Mesendoderm (in vitro differentiated cells): ENCODE data around the gene AP1G2.
A peak's percentile ranks its signal among the peaks of the same experiment; 100 is the strongest.
"Not testable (repeated sequence)": the region's sequence is repeated elsewhere in the genome, so short reads cannot be mapped to it uniquely, and the experiment has no call there.

Source experiments
- DNase-seq: peaks from one replicate; pipeline ENCODE4 v3.0.0; 2013
- H2AK5ac ChIP-seq: 2 replicates; pipeline ENCODE4 v1.6.1; 2013; ENCODE audit warnings: low read length, inconsistent platforms
- H2BK120ac ChIP-seq: 2 replicates; pipeline ENCODE4 v1.6.1; 2013; ENCODE audit warnings: low read depth, mild to moderate bottlenecking, low read length, moderate library complexity, mixed read lengths
- H2BK15ac ChIP-seq: replicated peaks from 2 replicates; pipeline ENCODE4 v1.6.1; 2013; ENCODE audit warnings: low read depth, mild to moderate bottlenecking, moderate library complexity
- H2BK5ac ChIP-seq: 2 replicates; pipeline ENCODE4 v1.6.1; 2013; ENCODE audit warnings: low read length, inconsistent platforms
- H3K18ac ChIP-seq: 2 replicates; pipeline ENCODE4 v1.6.1; 2013; ENCODE audit warnings: mild to moderate bottlenecking, low read length, mixed read lengths
- H3K23ac ChIP-seq: one replicate; pipeline ENCODE4 v1.6.1; 2013; ENCODE audit warnings: low read length
- H3K27ac ChIP-seq: 2 replicates; pipeline ENCODE4 v1.5.1; 2013; ENCODE audit warnings: low read depth, mild to moderate bottlenecking, inconsistent platforms, low read length, moderate library complexity
- H3K27me3 ChIP-seq: 2 replicates; pipeline ENCODE4 v1.6.1; 2013; ENCODE audit warnings: low read length, control low read depth, mild to moderate bottlenecking, inconsistent platforms; ENCODE audit not compliant: insufficient read depth, poor library complexity
- H3K36me3 ChIP-seq: 2 replicates; pipeline ENCODE4 v1.6.1; 2013; ENCODE audit warnings: low read length, inconsistent platforms; ENCODE audit not compliant: control insufficient read depth, insufficient read depth
- H3K4ac ChIP-seq: one replicate; pipeline ENCODE4 v1.6.1; 2013; ENCODE audit warnings: low read depth, mild to moderate bottlenecking, low read length, moderate library complexity
- H3K4me1 ChIP-seq: 2 replicates; pipeline ENCODE4 v1.6.1; 2013; ENCODE audit warnings: low read depth, low read length, inconsistent platforms; ENCODE audit not compliant: control insufficient read depth
- H3K4me2 ChIP-seq: 2 replicates; pipeline ENCODE4 v1.6.1; 2013; ENCODE audit warnings: low read length
- H3K4me3 ChIP-seq: 2 replicates; pipeline ENCODE4 v1.5.1; 2013; ENCODE audit warnings: mild to moderate bottlenecking, low read length
- H3K56ac ChIP-seq: one replicate; pipeline ENCODE4 v1.6.1; 2013; ENCODE audit warnings: low read length
- H3K79me1 ChIP-seq: 2 replicates; pipeline ENCODE4 v1.6.1; 2013; ENCODE audit warnings: low read length, inconsistent platforms
- H3K79me2 ChIP-seq: 2 replicates; pipeline ENCODE4 v1.6.1; 2013; ENCODE audit warnings: mild to moderate bottlenecking, low read length; ENCODE audit not compliant: control insufficient read depth, insufficient read depth
- H3K9ac ChIP-seq: 2 replicates; pipeline ENCODE4 v1.6.1; 2013; ENCODE audit warnings: low read length, inconsistent platforms
- H4K5ac ChIP-seq: one replicate; pipeline ENCODE4 v1.6.1; 2013; ENCODE audit warnings: low read length
- H4K8ac ChIP-seq: one replicate; pipeline ENCODE4 v1.6.1; 2013; ENCODE audit warnings: low read depth, mild to moderate bottlenecking, control low read depth, low read length, moderate library complexity
- WGBS: extraction: QIAGEN DNeasy Blood & Tissue Kit; methylation state at CpG from one replicate; pipeline ENCODE4 v1.1.7; 2013; ENCODE audit warnings: low lambda C conversion rate, missing lambda C conversion rate; ENCODE audit not compliant: insufficient coverage; ENCODE audit errors: extremely low coverage; 5-methylcytosine and 5-hydroxymethylcytosine counted together

AP1G2 gene

DNA sequence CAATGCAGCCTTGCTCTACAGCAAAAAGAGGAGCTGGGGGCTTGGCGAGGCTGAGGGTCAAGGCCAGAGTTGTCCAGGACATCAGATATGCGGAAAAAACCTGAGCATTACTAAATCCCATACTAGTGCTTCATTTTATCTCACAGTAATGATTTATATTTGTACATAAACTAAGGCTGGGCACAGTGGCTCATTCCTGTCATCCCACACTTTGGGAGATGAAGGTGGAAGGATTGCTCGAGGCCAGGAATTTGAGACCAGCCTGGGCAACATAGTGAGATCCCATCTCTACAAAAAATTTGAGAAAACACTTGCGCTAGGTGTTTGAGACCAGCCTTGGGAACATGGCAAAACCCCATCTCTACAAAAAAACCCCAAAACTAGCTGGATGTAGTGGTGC lies 22.6 kb upstream of the AP1G2 start:
- H4K8ac ChIP-seq: no peak overlapping the region
- H3K27ac ChIP-seq: no peak overlapping the region
- H2BK120ac ChIP-seq: no peak overlapping the region
- no peak overlapping the region for H2BK5ac ChIP-seq
- H3K23ac ChIP-seq: no peak overlapping the region
- H2BK15ac ChIP-seq: no peak overlapping the region
- H2AK5ac ChIP-seq: no peak overlapping the region
- WGBS: no CpG with 5 or more reads among the region's 4 CpGs
- H3K36me3 ChIP-seq: no peaks in the 10 kb centered on the region
- no peak overlapping the region for H3K18ac ChIP-seq
- H3K79me2 ChIP-seq: no peaks in the 10 kb centered on the region
- H3K27me3 ChIP-seq: no peaks in the 10 kb centered on the region
- H4K5ac ChIP-seq: no peak overlapping the region
- H3K4me1 ChIP-seq: no peaks in the 10 kb centered on the region
- no peaks in the 10 kb centered on the region for H3K79me1 ChIP-seq
- H3K9ac ChIP-seq: no peak overlapping the region
- H3K4me2 ChIP-seq: no peak overlapping the region
- no peak overlapping the region for H3K56ac ChIP-seq
- H3K4me3 ChIP-seq: no peak overlapping the region
- no peak overlapping the region for H3K4ac ChIP-seq
- DNase-seq: no peak

DNA sequence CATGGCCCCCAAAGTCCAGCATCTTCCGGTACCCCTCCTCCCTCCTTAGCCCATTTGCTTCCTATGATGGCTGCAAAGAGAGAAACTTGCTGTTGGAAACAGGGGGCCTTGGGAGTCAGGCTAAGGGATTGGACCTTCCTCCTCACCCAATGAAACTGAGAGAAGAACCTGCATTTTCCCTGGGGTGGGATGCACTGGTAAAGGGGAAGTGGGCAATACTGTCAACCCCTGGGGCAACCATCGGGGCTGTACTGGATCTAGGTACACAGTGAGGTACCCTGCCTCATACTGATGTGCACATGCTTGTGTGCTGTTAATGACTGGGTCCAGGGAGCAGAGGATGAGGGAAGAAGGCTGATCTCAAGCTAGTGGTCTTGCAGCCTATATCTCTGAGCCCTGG lies 22.0 kb upstream of the AP1G2 start:
- H2BK15ac ChIP-seq: no peak overlapping the region
- no peaks in the 10 kb centered on the region for H3K36me3 ChIP-seq
- no CpG with 5 or more reads among the region's 2 CpGs for WGBS
- H4K8ac ChIP-seq: no peak overlapping the region
- H3K4ac ChIP-seq: peak overlapping the region; percentile 65
- no peak overlapping the region for H4K5ac ChIP-seq
- H3K18ac ChIP-seq: no peak overlapping the region
- H3K27me3 ChIP-seq: no peaks in the 10 kb centered on the region
- peak overlapping the region; percentile 67 for H2AK5ac ChIP-seq
- peak overlapping the region; percentile 38 for H2BK5ac ChIP-seq
- H3K4me2 ChIP-seq: no peak overlapping the region
- H2BK120ac ChIP-seq: no peak overlapping the region
- no peak for DNase-seq
- H3K56ac ChIP-seq: peak overlapping the region; percentile 1
- no peak overlapping the region for H3K9ac ChIP-seq
- no peak overlapping the region for H3K4me3 ChIP-seq
- no peaks in the 10 kb centered on the region for H3K4me1 ChIP-seq
- no peaks in the 10 kb centered on the region for H3K79me2 ChIP-seq
- no peaks in the 10 kb centered on the region for H3K79me1 ChIP-seq
- H3K27ac ChIP-seq: no peak overlapping the region
- no peak overlapping the region for H3K23ac ChIP-seq

GRCh38 chr14:23588884-23589598 lies 21.4 kb upstream of the AP1G2 start:
- Histone ChIP-seq H2BK120ac (no peak overlapping the region), H3K27me3 (no peaks in the 10 kb centered on the region), H3K56ac (peak overlapping the region; percentile 1), H3K4me3 (no peak overlapping the region), H3K79me2 (no peaks in the 10 kb centered on the region), H4K8ac (no peak overlapping the region), H4K5ac (no peak overlapping the region), H3K4me1 (no peaks in the 10 kb centered on the region), H3K23ac (no peak overlapping the region), H3K4ac (no peak overlapping the region), H2BK5ac (no peak overlapping the region), H3K18ac (no peak overlapping the region), H3K9ac (no peak overlapping the region), H2AK5ac (no peak overlapping the region), H3K36me3 (no peaks in the 10 kb centered on the region), H3K27ac (no peak overlapping the region), H3K79me1 (no peaks in the 10 kb centered on the region), H2BK15ac (no peak overlapping the region), H3K4me2 (no peak overlapping the region)
- WGBS: no CpG with 5 or more reads among the region's 5 CpGs
- DNase-seq: peak; percentile 92

DNA sequence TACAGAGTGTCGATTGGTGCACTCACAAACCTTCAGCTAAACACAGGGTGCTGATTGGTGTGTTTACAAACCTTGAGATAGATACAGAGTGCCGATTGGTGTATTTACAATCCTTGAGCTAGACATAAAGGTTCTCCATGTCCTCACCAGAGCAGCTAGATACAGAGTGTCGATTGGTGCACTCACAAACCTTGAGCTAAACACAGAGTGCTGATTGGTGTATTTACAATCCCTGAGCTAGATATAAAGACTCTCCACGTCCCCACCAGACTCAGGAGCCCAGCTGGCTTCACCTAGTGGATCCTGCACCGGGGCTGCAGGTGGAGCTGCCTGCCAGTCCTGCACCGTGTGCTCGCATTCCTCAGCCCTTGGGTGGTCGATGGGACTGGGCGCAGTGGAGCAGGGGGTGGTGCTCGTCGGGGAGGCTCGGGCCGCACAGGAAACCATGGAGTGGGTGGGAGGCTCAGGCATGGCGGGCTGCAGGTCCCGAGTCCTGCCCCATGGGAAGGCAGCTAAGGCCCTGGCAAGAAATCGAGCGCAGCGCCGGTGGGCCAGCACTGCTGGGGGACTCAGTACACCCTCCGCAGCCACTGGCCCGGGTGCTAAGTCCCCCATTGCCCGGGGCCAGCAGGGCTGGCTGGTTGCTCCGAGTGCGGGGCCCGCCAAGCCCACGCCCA lies 17.1 kb upstream of the AP1G2 start:
- not testable (repeated sequence) for H3K4ac ChIP-seq, H3K27ac ChIP-seq, H4K5ac ChIP-seq, H3K79me2 ChIP-seq, H3K23ac ChIP-seq, H2AK5ac ChIP-seq, H3K56ac ChIP-seq, H3K36me3 ChIP-seq, H2BK5ac ChIP-seq, H3K9ac ChIP-seq, H3K27me3 ChIP-seq, DNase-seq, H3K79me1 ChIP-seq, H3K4me2 ChIP-seq, H3K18ac ChIP-seq, H4K8ac ChIP-seq, H3K4me3 ChIP-seq, H2BK15ac ChIP-seq, H2BK120ac ChIP-seq, H3K4me1 ChIP-seq
- WGBS: no CpG with 5 or more reads among the region's 26 CpGs

GRCh38 chr14:23583761-23584526 lies 16.4 kb upstream of the AP1G2 start:
- not testable (repeated sequence) for DNase-seq, H3K23ac ChIP-seq, H4K5ac ChIP-seq, H2AK5ac ChIP-seq, H2BK120ac ChIP-seq, H3K36me3 ChIP-seq, H3K4me2 ChIP-seq, H3K9ac ChIP-seq, H3K27ac ChIP-seq, H3K56ac ChIP-seq, H3K4me1 ChIP-seq, H3K18ac ChIP-seq, H3K79me2 ChIP-seq, H4K8ac ChIP-seq, H3K4ac ChIP-seq, H2BK15ac ChIP-seq, H3K79me1 ChIP-seq, H3K4me3 ChIP-seq, H2BK5ac ChIP-seq, H3K27me3 ChIP-seq
- WGBS: no CpG with 5 or more reads among the region's 25 CpGs
